Activated CD8-positive, alpha-beta memory T cell treated with anti-CD3 and anti-CD28 coated beads for 24 hours (primary cell): Measurements from ENCODE around the gene CEP350.

Experiments
- DNase-seq: peaks from one replicate; pipeline ENCODE4 v3.0.0-alpha.2; 2020

CEP350 gene

GRCh38 chr1:180065408-180065807 lies 110.8 kb downstream of the CEP350 start:
- DNase-seq = no peak

DNA sequence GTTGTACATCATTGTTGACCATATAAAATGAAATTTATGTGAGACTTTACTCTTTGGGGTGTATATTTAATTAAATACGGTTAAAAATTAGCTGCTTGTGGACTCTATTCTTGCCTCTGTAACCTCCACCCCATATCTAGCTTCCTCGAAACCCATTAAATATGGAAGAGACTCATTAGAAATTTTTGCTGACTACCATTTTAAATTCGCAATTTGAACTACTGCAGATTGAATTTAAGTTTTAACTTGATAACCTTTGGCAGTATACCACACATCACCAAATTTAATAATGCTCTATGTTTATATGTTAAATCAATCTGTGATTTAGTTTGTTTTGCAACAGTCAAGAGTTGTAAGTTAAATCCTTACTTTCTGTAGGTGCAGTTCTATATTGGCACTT lies 111.5 kb downstream of the CEP350 start:
- DNase-seq = no peak

- no peak for DNase-seq
Measured at GRCh38 chr1:180070286-180070685, 115.7 kb downstream of the CEP350 start.

DNA sequence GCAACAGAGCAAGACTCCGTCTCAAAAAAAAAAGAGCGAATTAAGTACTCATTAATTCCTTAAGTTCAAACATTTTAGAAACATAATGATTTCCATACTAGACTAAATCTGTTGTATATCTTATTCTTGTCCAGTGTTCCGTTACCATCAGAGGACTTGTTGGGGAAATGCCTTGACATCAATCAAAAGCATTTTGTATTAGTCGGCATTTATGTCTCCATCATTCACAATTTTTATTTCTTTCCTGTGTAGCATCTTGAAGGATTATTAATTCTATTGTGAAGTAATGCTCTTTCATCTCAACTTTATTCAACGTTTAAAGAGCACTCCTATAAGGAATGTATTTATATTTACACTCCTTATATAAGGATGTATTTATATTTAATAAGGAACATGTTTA lies 117.1 kb downstream of the CEP350 start:
- DNase-seq = no peak

DNA sequence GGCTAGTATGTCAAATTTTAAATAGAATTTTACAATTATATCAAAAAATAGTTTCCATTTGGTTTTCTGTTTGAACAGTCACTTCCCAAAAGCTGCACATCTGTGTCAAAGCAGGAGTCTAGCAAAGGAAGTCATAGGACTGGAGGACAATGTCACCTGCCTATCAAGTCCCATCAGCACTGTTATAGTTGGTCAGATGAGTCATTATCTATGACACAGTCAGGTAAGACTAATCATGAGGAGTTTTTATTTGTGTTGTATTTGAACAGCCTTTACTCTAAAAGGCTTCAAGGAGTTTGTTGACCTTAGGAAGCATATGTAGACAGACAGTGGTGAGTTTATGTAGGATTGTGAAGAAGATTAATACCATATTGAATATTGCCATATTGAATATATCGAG lies 125.8 kb downstream of the CEP350 start:
- no peak for DNase-seq

DNA sequence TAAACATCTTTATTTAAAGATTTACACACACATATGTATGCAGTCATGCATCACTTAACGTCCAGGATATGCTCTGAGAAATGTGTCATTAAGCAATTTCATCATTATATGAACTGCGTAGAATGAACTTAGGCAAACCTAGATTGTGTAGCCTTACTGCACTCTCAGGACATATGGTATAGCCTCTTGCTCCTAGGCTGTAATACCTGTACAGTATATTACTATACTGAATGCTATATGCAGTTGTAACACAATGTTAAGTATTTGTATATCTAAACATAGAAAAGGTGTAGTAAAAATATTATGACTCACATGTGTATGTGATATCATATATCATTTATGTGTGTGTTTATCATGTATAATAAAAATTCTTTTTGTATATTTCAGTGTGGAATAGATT lies 126.9 kb downstream of the CEP350 start:
- DNase-seq = no peak

DNA sequence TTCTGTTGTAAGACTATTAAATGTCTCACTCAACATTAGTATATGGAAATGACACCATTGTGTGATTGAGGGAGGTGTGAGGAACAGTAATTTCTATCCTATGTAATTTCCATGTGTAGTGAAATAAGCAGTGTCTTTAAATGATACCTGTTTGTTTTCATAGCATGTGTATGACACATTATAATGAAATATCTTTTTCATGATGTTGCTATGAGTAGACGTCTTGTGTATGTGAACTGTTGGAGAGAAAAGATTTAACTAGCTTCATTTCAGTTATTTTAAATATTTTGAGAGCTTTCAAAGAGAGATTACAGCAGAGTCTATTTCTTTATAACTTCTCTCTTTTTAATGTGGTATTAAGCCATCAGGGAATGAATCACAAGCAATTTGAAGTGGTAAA lies 128.6 kb downstream of the CEP350 start:
- no peak for DNase-seq

DNA sequence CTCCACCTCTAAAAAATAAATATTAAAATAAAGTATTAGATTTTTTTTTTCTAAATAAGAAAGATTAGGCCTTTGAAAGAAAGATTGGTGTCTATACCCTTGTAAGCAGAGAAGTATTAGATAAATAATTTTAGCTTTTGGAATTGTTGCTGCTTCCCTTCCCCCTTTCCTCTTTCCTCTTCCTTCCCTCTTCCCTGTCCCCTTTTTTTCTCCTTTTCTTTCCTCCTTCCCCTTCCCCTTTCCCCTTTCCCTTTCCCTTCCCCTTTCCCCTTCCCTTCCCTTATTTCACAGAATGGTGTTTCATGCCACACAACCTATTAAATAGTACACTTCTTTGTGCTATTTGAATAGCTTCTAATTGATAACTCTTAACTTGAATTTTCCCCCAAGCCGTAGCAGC lies 130.3 kb downstream of the CEP350 start:
- no peak for DNase-seq

GRCh38 chr1:180085331-180085730 lies 130.7 kb downstream of the CEP350 start:
- no peak for DNase-seq

GRCh38 chr1:180092931-180093650 lies 138.5 kb downstream of the CEP350 start:
- DNase-seq = no peak

DNA sequence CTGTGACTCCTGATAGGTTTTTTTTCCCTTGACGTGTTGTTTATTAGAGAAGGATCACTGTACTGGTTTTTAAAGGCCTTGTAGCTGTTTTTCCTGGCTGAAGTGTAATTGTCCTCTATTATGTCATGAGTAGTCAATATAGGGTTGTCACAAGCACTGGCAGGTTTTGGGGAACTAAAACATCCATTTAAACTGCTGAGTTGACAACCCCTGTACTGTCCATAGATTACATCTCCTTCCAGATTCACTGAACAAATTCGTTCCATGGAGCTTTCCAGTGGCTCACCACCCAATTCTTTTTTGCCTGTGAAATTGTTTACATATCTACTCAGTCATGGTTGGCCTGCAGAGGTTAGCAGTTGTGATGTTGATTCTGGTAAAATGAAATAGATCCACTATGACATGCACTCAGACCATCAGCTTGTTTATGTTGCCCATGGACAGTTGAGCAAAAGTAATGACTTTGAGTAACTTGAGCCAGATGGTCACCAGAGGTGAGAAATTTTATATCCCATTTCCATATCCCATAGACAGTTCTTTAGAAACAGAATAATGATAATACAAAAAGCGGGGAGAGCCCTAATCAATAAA lies 140.2 kb downstream of the CEP350 start:
- no peak for DNase-seq

DNA sequence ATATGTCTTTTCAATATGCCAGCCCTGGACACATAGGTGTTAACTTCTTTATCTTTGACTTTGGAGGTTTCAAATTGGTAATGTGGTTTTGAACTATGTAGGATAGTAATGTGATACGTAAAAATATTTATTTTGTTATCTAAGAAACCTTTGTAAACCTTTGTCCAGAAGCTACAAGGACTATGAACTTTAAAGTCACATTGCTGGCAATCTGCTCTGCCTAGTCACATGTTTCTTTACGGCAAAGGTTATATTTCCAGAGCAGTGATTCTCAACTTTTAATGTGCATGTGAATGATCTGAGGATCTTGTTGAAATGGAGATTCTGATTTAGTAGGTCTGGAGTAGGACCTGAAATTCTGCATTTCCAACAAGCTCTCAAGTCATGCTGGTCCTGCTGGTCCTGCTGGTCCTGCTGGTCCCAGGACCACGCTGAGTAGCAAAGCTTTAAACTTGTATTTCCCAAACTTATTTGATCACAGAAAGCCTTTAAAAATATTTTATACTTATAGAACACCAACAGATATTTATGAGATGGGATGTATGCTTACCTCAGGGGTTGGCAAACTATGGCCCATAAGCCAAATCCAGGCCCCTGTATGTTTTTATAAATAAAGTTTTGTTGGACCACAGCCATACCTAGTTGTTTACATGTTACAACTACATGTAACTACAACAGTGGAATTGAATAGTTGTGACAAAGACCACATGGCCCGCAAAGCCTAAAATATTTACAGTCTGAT lies 142.1 kb downstream of the CEP350 start:
- DNase-seq = no peak

DNA sequence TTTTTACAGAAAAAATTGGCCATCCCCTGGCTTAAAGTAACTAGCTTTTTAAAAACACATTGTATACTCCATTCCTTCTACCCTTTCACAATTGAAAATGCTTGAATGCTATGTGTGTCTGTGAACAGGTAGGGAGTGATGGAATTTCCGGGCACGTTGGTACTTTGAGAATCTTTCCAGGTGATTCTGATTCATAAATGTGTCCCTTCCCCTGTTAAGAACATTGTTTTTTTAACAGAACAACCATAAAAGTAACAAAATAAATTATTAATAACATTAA lies 142.7 kb downstream of the CEP350 start:
- no peak for DNase-seq

DNA sequence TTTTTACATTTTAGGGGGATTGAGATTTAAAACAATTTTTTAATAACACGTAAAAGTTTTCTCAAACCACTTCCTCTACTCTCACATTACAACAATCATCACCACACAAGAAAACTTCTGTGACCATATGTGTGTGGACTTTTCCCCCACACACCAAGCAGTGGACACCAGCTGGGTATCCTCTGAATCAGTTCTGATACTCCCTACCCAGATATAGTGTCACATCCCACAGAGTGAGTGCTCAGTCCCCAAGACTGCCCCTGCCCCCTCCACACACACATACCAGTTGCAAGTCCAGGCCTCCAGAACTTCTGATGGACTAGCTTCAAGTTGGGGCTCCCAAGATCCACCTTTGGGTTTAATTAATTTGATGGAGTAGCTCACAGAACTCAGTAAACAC lies 146.8 kb downstream of the CEP350 start:
- no peak for DNase-seq

DNA sequence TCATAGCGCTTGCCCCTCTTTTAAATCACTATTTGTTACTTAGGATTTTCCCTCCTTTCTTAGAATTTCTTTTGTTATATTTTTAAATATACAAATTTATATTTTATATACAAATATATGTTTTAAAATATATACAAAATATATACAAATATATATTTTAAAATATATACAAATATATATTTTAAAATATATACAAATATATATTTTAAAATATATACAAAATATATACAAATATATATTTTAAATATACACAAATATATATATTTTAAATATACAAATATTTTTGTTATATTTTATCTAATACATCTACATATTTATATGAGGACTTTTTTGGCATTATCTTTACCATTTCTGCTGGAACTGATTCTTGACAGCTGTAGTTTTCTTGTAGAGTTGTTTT lies 149.2 kb downstream of the CEP350 start:
- DNase-seq = no peak

GRCh38 chr1:180112091-180112490 lies 157.5 kb downstream of the CEP350 start:
- no peak for DNase-seq

DNA sequence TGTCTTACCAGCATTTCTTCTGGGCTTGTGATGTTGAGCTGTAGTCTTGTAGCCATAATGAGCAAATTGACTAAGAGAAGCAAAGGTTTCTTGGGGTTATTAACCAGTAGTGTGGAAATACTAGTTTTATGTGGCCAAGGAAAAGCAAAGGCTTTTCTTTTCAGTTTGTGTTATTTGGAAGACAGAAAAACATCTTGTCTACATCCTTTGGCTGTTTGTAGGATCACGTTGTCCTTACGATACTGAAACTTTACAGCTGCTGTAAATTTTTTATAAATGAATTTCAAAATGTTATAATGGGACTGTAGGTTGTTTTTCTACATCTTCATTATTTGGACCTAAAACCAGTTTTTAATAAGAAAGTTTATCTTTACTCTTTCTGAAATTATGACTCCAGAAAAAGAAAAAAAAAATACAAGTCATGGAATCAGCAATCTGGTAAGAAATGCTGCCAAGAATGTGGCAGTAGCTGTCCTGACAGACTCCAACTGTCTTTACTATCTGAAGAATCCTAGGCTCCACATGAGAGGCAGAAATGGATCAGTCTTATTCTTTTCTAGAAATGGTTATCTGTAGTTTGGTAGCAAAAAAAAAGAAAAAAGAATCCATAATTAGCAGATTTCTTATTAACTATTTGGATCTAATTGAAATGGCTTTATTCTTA lies 158.5 kb downstream of the CEP350 start:
- no peak for DNase-seq

- no peak for DNase-seq
Measured at GRCh38 chr1:180114396-180114945, 159.9 kb downstream of the CEP350 start.

- no peak for DNase-seq
Measured at GRCh38 chr1:180116964-180117763, 162.6 kb downstream of the CEP350 start.

DNA sequence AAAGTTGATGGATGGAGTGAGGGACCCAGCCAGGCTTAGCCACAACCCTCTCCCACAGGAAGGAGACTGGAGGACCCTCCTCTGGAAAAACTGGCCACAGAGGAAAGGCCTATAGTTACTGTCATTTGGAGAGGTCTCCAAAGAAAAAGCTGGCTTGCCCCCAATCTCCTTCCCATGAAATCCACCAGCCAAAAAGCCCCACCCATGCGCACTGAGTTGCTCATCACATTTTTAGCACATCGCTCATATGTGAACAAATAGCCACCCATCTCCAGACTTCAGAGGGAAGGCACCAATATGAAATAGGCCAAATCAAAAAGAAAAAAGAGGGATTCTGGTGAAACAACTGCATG lies 163.1 kb downstream of the CEP350 start:
- DNase-seq = no peak

- DNase-seq = no peak
Measured at GRCh38 chr1:180119837-180120236, 165.2 kb downstream of the CEP350 start.

DNA sequence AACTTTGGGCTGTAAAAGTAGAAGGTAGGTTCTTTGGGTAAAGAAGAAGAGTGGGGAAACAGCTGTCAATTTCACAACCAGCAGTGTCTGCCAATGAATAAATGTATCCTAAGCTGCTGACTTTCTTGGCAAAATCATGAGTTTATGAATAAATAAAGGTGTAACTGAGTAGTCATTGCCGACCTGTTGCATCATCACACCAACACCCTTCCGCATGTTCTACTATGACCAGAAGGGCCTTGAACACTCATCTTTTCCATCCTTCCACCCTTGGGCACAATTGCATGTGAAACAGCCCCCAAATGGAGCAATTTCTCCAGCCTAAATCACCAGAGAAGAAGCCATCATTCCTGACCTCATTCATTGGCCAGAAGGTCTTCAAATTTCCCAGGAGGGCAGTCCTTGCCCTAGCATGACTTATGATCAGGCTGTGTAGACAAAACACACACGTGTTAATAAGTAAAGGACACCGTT lies 168.9 kb downstream of the CEP350 start:
- DNase-seq = no peak

GRCh38 chr1:180130651-180131050 lies 176.0 kb downstream of the CEP350 start:
- no peak for DNase-seq
